ENCODE data around the gene USP48.
"Not testable (repeated sequence)": the region's sequence is repeated elsewhere in the genome, so short reads cannot be mapped to it uniquely, and the experiment has no call there.

USP48 gene

DNA sequence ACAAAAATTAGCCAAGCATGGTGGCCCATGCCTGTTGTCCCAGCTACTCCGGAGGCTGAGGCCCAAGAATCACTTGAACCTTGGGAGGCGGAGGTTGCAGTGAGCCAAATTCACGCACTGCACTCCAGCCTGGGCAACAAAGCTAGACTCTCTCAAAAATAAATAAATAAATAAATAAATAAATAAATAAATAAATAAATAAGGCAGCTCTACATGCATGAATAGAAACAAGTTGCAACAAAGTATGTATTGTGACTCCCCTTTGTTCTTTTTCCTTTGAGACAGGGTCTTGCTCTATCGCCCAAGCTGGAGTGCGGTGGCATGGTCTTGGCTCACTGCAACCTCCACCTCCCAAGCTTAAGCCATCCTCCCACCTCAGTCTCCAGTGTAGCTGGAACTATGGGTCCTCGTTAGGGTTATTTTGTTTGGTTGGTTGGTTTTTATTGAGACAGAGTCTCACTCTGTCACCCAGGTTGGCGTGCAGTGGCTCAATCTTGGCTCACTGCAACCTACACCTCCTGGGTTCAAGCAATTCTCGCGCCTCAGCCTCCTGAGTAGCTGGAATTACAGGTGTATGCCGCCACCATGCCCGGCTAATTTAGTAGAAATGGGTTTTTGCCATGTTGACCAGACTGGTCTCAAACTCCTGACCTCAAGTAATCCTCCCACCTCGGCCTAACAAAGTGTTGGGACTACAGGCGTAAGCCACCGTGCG, 8.0 kb downstream of the USP48 start:
- DNase-seq = no peak

DNA sequence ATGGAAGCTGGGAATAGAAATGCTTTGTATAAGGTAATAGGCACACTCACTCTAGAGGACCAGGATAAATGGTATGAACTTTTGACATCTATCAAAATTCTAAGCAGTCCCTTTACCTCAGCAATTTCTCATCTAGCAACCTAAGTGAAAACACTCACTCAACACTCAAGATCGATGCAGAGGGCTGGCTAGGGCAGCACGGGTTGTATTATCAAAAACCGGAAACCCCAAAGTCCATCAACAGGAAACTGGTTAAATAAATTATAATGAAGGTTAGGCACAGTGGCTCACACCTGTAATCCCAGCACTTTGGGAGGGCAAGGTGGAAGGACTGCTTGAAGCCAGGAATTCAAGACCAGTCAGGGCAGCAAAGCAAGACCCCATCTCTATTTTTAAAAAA, 9.4 kb downstream of the USP48 start:
- DNase-seq = peak; percentile 5

DNA sequence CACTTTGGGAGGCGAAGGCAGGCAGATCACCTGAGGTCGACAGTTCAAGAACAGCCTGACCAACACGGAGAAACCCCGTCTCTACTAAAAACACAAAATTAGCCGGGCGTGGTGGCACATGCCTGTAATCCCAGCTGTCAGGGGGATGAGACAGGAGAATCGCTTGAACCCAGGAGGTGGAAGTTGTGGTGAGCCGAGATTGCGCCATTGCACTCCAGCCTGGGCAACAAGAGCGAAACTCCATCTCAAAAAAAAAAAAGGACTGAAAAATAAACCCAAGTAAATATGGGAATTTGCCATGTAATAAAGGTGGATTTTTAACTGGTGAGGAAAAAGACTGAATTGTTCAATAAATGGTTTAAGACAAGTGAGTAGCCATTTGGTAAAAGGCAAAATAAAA, 11.3 kb downstream of the USP48 start:
- not testable (repeated sequence) for DNase-seq

DNA sequence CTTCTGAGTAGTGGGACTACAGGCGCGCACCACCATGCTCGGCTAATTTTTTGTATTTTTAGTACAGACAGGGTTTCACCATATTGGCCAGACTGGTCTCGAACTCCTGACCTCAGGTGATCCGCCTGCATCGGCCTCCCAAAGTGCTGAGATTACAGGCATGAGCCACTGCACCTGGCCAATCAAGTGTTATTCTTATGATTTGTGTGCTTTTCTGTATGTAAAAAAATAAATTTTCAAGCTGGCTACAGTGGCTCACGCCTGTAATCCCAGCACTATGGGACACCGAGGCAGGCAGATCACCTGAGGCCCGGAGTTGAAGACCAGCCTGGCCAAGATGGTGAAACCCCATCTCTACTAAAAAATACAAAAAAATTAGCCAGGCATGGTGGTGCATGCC, 12.3 kb downstream of the USP48 start:
- DNase-seq = not testable (repeated sequence)

DNA sequence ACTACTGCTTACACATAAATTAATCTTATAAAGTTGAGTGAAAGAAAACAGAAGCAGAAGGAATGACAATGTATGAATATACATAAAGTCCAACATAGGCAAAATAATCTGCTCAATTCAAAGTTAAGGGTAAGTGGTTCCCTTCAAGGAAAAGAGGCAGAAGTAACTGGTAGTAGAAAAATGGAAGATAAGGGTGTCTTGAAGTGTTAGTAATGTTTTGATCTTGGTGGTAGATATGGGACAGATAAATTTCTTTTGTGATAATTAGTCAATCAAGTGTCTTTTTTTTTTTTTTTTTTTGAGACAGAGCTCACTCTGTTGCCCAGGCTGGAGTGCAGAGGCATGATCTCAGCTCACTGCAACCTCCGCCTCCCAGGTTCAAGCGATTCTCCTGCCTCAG, 12.7 kb downstream of the USP48 start:
- no peak for DNase-seq

DNA sequence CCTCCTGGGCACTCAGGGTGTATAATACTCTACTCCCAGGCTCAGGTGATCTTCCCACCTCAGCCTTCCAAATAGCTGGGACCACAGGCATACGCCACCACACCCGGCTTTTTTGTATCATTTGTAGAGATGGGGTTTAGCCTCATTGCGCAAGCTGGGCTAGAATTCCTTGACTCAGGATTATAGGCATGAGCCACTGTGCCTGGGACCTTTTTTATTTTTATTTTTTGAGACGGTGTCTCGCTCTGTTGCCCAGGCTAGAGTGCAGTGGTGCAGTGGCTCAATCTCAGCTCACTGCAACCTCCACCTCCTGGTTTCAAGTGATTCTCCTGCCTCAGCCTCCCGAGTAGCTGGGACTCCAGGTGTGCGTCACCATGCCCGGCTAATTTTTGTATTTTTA, 15.8 kb downstream of the USP48 start:
- DNase-seq = not testable (repeated sequence)

DNA sequence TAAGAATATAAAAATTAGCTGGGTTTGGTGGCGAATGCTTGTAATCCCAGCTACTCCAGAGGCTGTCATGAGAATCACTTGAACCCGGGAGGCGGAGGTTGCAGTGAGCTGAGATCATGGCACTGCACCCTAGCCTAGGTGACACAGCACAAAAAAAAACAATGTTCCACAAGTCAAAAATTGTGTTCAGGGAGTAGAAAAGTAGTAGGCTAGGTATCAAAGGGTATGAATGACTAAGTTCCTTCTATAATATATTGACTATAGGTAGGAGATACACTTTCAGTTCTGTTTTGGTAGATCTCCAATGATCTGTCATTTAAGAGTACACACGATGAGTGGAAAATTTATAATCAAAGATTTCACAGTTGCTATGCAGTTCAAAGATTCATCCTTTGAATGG, 16.7 kb downstream of the USP48 start:
- DNase-seq = no peak

DNA sequence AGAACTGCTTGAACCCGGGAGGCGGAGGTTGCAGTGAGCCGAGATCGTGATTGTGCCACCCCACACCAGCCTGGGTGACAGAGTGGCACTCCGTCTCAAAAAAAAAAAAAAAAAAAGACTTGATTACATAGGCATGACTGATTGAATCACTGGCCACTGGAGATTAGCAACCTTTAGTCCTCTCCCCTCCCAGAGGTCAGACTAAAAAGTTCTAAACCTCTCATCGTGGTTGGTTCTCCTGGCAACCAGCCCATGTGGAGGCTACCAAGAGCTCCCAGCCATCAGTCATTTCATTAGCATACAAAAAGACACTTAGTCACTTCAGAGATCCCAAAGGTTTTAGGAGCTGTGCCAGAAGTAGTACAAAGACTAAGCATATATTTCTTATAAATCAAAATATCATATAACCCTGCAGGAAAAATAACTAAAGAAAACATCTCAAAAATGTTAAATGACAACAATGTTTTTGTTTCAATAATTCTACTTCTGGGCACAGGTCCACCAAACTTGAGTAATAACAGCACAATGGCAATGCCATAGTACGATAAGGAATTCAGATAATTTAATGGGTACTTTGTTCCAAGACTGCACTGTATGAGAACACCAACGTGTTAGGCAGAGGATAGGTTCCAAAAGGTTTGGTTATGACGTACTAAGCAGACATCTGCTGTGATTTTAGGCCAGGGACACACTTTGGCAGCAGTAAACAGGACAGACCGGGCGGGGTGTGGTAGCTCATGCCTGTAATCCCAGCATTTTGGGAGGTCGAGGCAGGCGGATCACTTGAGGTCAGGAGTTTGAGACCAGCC, 18.1 kb downstream of the USP48 start:
- DNase-seq = no peak

DNA sequence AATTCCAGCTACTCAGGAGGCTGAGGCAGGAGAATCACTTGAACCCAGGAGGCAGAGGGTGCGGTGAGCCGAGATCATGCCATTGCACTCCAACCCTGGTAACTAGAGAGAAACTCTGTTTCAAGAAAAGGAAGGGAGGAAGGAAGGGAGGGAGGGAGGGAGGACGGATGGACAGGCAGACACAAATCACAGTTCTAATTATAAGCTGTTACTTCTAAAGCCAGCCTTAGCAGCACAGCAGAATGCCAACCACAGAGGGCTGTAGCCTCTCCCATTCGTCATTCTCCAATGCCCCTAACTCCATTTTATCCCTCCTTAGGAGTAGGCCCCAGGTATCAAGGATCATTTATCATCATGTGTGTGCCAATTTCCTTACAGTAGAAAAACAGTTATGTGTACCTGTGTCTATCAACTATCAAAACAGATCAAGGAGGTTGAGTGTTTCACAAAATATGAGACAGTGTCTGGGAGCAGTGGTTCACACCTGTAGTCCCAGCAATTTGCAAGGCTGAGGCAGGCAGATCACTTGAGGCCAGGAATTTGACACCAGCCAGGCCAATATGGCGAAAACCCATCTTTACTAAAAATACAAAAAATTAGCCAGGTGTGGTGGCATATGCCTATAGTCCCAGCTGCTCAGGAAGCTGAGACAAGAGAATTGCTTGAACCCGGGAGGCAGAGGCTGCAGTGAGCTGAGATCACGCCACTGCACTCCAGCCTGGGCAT, 19.1 kb downstream of the USP48 start:
- DNase-seq = no peak

DNA sequence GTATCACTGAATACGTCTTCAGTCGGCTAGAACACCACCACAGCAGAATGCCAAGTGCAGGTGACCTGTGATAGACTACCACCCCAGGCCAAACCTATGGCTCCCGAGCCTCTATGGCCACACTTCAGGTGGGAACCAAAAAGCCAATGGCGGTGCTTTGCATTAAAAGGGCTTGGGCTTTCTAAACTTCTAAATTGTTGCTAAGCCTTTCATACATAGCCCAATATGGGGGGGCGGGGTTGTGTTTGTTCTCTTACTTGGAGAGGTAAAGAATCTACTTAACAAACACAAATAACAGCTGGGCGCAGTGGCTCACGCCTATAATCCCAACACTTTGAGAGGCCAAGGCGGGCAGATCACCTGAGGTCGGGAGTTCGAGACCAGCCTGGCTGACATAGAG, 19.7 kb downstream of the USP48 start:
- no peak for DNase-seq

DNA sequence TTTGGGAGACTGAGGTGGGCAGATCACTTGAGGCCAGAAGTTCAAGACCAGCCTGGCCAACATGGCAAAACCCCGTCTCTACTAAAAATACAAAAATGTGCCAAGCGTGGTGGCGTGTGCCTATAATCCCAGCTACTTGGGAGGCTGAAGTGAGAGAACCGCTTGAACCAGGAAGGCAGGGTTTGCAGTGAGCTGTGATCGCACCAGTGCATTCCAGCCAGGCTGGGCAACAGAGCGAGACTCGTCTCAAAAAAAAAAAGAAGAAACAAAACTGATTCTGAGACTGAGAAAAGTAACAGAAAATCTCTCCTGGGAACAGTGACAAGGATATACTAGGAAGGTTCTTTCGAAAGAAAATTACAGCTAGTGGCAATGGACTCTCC, 20.9 kb downstream of the USP48 start:
- no peak for DNase-seq

DNA sequence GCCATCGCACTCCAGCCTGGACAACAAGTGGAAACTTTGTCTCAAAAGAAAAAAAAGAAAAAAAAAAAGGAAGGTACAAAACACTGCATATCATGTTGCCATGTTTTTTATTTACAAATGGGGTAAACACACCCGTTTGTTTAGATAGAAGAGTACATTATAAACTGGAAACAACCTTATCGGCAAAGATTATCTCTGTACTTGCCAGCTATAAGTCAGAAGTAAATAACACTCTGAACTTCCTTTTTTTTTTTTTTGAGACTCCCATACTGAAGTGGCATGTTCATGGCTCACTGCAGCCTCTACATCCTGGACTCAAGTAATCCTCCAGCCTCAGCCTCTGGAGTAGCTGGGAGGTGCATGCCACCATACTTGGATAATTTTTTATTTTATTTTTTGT, 21.9 kb downstream of the USP48 start:
- no peak for DNase-seq

DNA sequence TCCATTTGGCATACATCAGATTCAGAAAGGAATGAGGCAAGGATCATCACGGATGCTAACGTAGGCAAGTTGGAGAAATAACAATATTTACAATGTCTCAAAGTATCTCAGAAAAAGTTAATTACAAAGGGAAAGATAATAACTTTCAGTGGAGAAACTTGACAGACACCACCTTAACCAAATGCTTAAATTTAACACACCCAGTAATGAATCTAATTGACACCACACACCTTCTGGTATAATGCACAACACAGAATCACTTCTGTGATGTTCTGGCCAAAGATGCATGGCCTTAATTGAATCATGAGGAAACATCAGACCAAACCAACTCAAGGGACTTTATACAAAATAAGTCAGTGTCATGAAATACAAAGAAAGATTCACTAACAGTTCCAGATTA, 23.1 kb downstream of the USP48 start:
- DNase-seq = no peak

DNA sequence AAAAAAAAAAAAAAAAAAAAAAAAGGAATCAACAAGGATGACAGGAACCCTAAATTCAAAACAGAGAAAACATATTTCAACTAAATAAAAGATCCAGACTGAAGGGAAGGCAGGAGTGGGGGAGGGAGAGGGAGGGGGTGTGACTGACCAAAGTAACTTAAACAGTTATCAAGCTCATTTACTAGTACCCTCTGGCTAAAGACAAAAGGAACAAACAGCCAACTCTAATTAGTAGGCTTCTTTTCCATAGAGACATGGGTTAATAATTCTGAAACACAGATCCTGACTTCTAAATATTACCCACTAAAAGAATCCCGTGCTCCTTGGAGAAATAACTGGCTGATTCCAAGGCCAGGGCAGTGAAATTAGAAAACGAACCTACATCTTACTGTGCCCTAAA, 23.8 kb downstream of the USP48 start:
- DNase-seq = no peak

DNA sequence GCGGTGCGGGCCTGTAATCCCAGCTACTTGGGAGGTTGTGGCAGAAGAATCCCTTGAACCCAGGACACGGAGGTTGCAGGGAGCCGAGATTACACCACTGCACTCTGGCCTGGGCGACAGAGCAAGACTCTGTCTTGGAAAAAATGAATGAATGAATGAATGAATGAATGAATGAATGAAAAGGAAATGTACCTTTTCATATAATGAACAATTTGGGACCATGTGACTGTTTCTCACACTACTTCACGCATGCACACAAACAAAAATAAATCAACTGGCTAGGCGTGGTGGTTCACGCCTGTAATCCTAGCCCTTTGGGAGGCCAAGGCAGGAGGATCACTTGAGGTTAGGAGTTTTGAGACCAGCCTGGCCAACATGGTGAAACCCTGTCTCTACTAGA, 24.3 kb downstream of the USP48 start:
- DNase-seq = no peak

DNA sequence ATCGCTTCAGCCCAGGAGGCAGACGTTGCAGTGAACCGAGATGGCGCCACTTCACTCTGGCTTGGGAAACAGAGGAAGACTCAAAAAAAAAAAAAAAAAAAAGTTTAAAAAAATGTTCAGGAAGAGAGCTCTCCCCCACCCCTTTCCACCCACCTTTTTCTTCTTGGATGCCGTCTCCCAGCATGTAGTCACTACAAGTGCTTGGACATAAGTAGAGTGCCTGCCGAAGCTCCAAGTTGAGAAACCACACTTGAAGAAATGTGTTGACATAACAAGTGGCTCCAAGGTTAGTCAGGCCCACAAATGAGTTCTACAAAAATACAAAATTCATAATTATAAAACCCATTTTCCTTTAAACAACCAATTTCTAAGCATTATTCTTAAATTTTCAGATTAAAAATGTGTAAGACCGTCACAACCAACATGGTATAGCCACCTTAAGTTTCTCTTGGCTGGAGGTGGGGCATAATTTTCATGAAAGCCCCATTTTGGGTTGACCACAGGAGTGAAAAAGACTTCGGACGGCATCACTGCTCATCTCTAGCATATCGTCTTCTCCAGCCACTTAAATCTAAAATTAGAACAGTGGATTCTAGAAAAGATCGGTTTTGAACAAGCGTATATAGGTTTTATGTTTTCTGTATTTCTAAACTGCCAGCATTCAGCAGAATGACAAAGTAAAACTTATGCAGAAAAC, 26.4 kb downstream of the USP48 start:
- no peak for DNase-seq

DNA sequence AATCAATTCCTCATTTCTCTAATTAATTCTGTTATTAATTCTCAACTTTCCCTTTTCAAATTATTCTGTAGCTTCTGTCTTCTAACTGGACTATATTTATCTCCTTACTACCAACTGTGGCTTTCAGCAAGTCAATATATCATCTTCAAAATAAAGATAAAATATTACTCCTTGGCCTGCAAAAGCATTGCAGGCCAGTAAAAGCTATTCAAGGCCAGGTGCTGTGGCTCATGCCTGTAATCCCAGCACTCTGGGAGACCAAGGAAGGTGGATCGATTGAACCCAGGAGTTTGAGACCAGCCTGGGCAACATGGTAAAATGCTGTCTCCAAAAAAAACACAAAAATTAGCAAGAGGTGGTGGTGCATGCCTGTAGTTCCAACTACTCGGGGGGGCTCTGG, 27.9 kb downstream of the USP48 start:
- DNase-seq = no peak

DNA sequence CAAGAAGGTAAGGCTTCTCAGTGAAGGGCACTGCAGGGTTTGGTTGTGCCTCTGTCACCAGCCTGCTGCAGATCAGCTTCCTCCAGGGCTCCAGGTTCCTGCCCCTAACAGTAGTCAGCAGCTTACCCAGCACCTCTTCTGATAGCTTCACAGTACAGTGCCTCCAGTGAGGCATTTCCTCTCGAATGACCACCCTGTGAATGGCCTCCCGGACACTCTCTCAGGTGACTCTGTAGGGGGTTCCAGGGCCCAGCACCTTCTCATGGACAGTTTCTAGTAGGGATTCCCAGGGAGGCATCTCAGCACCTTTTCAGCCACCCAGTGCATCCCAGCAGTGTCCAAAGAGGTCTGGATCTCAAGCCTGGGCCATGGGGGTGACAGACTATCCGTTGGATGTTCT, 28.4 kb downstream of the USP48 start:
- no peak for DNase-seq

DNA sequence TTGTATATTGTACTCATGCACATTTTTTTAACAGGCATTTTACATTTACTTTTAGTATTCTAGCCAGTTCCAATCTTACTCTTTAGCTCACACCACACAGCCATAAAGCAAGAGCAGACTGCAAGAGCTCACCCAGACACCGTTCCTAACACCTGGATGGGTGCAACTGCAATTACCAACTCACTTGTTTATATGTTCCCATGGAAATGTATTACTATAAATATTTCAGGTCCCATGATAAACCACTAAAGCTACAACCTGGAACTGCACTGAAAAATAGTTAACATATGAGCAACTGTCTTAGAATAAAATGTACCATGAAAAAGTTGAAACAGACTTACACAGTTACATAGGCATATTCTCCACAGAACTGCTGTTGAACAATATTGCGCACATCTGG, 30.8 kb downstream of the USP48 start:
- no peak for DNase-seq

DNA sequence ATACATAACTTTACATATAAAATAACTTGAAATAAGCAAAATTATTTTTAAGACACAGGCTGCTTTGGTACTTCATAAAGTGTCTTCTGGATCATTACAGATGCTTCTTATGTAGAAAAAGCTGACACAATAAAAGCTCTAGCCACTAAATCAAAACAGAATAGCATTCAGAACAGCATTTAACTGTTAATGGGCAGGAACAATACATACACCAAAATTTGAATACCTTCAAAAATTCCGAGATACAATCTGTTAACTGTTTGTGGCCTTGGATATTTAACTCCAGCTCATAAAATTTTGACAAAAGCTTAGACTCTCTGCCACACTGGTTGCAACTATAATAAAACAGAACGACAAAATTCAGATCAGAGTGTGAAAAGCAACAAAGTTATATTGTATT, 31.7 kb downstream of the USP48 start:
- no peak for DNase-seq

DNA sequence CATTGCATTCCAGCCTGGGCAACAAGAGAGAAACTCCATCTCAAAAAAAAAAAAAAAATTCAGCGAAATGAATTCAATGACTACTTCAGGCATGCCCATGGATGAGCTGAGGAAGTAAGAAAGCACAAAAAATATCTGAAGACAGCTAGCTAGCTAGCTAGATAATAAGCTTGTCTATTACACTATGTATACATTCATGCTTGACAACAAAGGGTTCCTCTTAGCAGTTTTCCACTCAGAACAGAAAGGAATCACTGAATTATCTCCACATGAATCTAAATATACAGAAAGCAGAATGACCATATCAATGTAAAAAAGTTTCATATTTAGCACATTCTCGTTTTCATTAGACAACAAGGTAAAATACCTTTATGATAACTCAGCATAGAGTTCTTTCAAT, 32.1 kb downstream of the USP48 start:
- no peak for DNase-seq

DNA sequence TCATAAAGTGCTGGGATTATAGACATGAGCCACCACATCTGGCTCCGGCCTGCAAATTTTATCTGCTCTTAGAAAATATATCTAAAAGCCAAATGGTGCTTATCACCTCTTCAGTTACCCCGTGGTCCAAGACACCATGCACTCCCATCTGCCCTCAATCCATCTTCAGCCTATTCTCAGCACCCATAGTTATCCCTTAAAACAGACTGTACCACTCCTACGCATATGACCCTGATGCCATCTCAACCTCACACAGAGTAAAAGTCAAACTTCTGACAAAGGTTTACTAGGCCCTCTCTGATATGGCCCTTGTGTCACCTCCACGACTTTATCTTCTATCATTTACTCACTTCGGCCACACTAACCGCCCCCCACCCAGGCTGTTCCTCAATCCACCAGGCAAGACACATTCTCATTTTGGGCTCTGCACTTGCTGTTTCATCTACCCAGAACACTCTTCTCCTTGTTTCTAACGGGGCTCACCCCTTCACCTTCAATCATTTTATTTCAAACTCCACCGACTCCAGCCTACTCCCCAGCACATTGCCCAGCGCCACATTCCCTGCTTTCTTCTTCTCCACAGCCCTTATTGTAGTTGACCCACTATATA, 33.0 kb downstream of the USP48 start:
- DNase-seq = no peak

DNA sequence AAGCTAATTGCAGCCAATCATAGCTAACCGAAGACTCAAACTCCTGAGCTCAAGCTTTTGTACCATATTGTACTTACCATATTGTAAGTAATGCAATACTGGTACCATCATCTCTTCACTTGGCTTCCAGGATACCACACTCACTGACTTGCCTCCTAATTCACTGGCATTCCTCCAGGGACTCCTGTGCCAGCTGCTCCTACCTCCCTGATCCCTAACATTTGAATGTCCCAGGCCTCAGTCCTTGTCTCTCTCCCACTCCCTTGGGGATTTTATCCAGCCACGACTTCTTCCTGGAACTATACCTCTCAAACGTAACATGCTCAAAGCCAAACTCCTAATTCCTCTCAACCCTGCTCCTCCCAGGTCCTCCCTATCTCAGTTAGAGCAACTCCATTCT, 33.8 kb downstream of the USP48 start:
- no peak for DNase-seq
